IPS-20b (cell line): Measurements from ENCODE around the gene ISX.

Source experiments
- H3K27ac ChIP-seq: one replicate; pipeline ENCODE4 v1.5.1; 2013; ENCODE audit warnings: low read length
- H3K27me3 ChIP-seq: 2 replicates; pipeline ENCODE4 v1.6.1; 2013; ENCODE audit warnings: mild to moderate bottlenecking, low read length, inconsistent platforms; ENCODE audit not compliant: insufficient read depth
- H3K36me3 ChIP-seq: 2 replicates; pipeline ENCODE4 v1.6.1; 2013; ENCODE audit warnings: low read depth, mild to moderate bottlenecking, inconsistent platforms, low read length, moderate library complexity; ENCODE audit not compliant: insufficient read depth
- H3K4me1 ChIP-seq: 2 replicates; pipeline ENCODE4 v1.6.1; 2013; ENCODE audit warnings: mild to moderate bottlenecking, control low read depth, inconsistent platforms, low read length, moderate library complexity; ENCODE audit not compliant: insufficient read depth
- H3K4me3 ChIP-seq: 2 replicates; pipeline ENCODE4 v1.5.1; 2013; ENCODE audit warnings: mild to moderate bottlenecking, low read length, inconsistent platforms
- H3K9ac ChIP-seq: 2 replicates; pipeline ENCODE4 v1.6.1; 2013; ENCODE audit warnings: low read depth, mild to moderate bottlenecking, inconsistent platforms, low read length, moderate library complexity
- H3K9me3 ChIP-seq: 2 replicates; pipeline ENCODE4 v1.6.1; 2013; ENCODE audit warnings: mild to moderate bottlenecking, low read depth, low read length, inconsistent platforms; ENCODE audit not compliant: insufficient read depth

Gene ISX

GRCh38 chr22:35076630-35077029, 10.7 kb downstream of the ISX start:
- Histone ChIP-seq H3K27me3 (no peaks in the 10 kb centered on the region), H3K36me3 (no peaks in the 10 kb centered on the region), H3K4me3 (no peak overlapping the region), H3K27ac (no peak overlapping the region), H3K4me1 (no peaks in the 10 kb centered on the region), H3K9ac (no peak overlapping the region), H3K9me3 (no peaks in the 10 kb centered on the region)

GRCh38 chr22:35085621-35086020, 19.7 kb downstream of the ISX start:
- no peak overlapping the region for H3K9ac ChIP-seq
- no peak overlapping the region for H3K4me3 ChIP-seq
- no peaks in the 10 kb centered on the region for H3K27me3 ChIP-seq
- no peaks in the 10 kb centered on the region for H3K36me3 ChIP-seq
- H3K4me1 ChIP-seq = no peaks in the 10 kb centered on the region
- H3K27ac ChIP-seq = no peak overlapping the region
- peaks cover 8% of the 10 kb centered on the region for H3K9me3 ChIP-seq

- H3K9ac ChIP-seq = no peak overlapping the region
- H3K36me3 ChIP-seq = no peaks in the 10 kb centered on the region
- H3K27me3 ChIP-seq = no peaks in the 10 kb centered on the region
- no peak overlapping the region for H3K4me3 ChIP-seq
- H3K27ac ChIP-seq = no peak overlapping the region
- H3K4me1 ChIP-seq = no peaks in the 10 kb centered on the region
- H3K9me3 ChIP-seq = 0 out of 2 replicates have a peak, but pooled peaks cover 3% of the 10 kb centered on the region
Measured at GRCh38 chr22:35089139-35089538, 23.2 kb downstream of the ISX start.

GRCh38 chr22:35092406-35092805, 26.4 kb downstream of the ISX start:
- H3K27me3 ChIP-seq = no peaks in the 10 kb centered on the region
- H3K9me3 ChIP-seq = no peaks in the 10 kb centered on the region
- no peak overlapping the region for H3K27ac ChIP-seq
- H3K4me1 ChIP-seq = no peaks in the 10 kb centered on the region
- H3K4me3 ChIP-seq = no peak overlapping the region
- H3K36me3 ChIP-seq = no peaks in the 10 kb centered on the region
- H3K9ac ChIP-seq = no peak overlapping the region

GRCh38 chr22:35098921-35099320, 33.0 kb downstream of the ISX start:
- Histone ChIP-seq H3K4me1 (no peaks in the 10 kb centered on the region), H3K4me3 (no peak overlapping the region), H3K27ac (no peak overlapping the region), H3K36me3 (no peaks in the 10 kb centered on the region), H3K27me3 (no peaks in the 10 kb centered on the region), H3K9me3 (no peaks in the 10 kb centered on the region), H3K9ac (no peak overlapping the region)

GRCh38 chr22:35099883-35100282, 33.9 kb downstream of the ISX start:
- Histone ChIP-seq H3K9me3 (no peaks in the 10 kb centered on the region), H3K27me3 (0 out of 2 replicates have a peak, but pooled peaks cover 3% of the 10 kb centered on the region), H3K27ac (no peak overlapping the region), H3K4me1 (no peaks in the 10 kb centered on the region), H3K36me3 (no peaks in the 10 kb centered on the region), H3K4me3 (no peak overlapping the region), H3K9ac (no peak overlapping the region)

- Histone ChIP-seq H3K9me3 (no peaks in the 10 kb centered on the region), H3K27ac (no peak overlapping the region)
Measured at GRCh38 chr22:35102663-35103062, 36.7 kb downstream of the ISX start.

GRCh38 chr22:35103761-35104160, 37.8 kb downstream of the ISX start:
- Histone ChIP-seq H3K4me3 (no peak overlapping the region), H3K4me1 (no peaks in the 10 kb centered on the region), H3K9me3 (no peaks in the 10 kb centered on the region), H3K27ac (no peak overlapping the region), H3K36me3 (no peaks in the 10 kb centered on the region), H3K9ac (no peak overlapping the region), H3K27me3 (0 out of 2 replicates have a peak, but pooled peaks cover 3% of the 10 kb centered on the region)

More at GRCh38 chr22:35102663-35103062, 36.7 kb downstream of the ISX start:
- Histone ChIP-seq H3K27me3 (0 out of 2 replicates have a peak, but pooled peaks cover 3% of the 10 kb centered on the region), H3K4me3 (no peak overlapping the region), H3K4me1 (no peaks in the 10 kb centered on the region), H3K36me3 (no peaks in the 10 kb centered on the region), H3K9ac (no peak overlapping the region)

- Histone ChIP-seq H3K9ac (no peak overlapping the region), H3K9me3 (no peaks in the 10 kb centered on the region), H3K36me3 (no peaks in the 10 kb centered on the region), H3K27ac (no peak overlapping the region), H3K27me3 (0 out of 2 replicates have a peak, but pooled peaks cover 3% of the 10 kb centered on the region), H3K4me1 (no peaks in the 10 kb centered on the region), H3K4me3 (no peak overlapping the region)
Measured at GRCh38 chr22:35104491-35104890, 38.5 kb downstream of the ISX start.

- H3K4me1 ChIP-seq = no peaks in the 10 kb centered on the region
- no peaks in the 10 kb centered on the region for H3K9me3 ChIP-seq
- H3K9ac ChIP-seq = no peak overlapping the region
- H3K27ac ChIP-seq = no peak overlapping the region
- H3K36me3 ChIP-seq = no peaks in the 10 kb centered on the region
- H3K27me3 ChIP-seq = 0 out of 2 replicates have a peak, but pooled peaks cover 2% of the 10 kb centered on the region
- H3K4me3 ChIP-seq = no peak overlapping the region
Measured at GRCh38 chr22:35109616-35110015, 43.7 kb downstream of the ISX start.

GRCh38 chr22:35111244-35111643, 45.3 kb downstream of the ISX start:
- Histone ChIP-seq H3K36me3 (no peaks in the 10 kb centered on the region), H3K4me1 (no peaks in the 10 kb centered on the region), H3K27ac (no peak overlapping the region), H3K9me3 (no peaks in the 10 kb centered on the region), H3K4me3 (no peak overlapping the region), H3K9ac (no peak overlapping the region), H3K27me3 (no peaks in the 10 kb centered on the region)

- Histone ChIP-seq H3K9me3 (no peaks in the 10 kb centered on the region), H3K4me3 (no peak overlapping the region), H3K27ac (no peak overlapping the region), H3K4me1 (no peaks in the 10 kb centered on the region), H3K27me3 (no peaks in the 10 kb centered on the region), H3K9ac (no peak overlapping the region), H3K36me3 (no peaks in the 10 kb centered on the region)
Measured at GRCh38 chr22:35113341-35113740, 47.4 kb downstream of the ISX start.
